ENCODE measurements around the gene GP9. TPM values are rescaled to one million over a fixed set of nuclear protein-coding genes. Genes with fewer than 3 reads are reported as not detected.
"Not testable (repeated sequence)": the region's sequence is repeated elsewhere in the genome, so short reads cannot be mapped to it uniquely, and the experiment has no call there.

Gene GP9
- total RNA-seq, 1 donor from 2014 or later = 0.20 TPM

- ATAC-seq; DNase-seq (ENCODE audit: low spot score): not testable (repeated sequence)
These were observed 8.9 kb downstream of the GP9 start for GRCh38 chr3:129069313-129070085.

DNA sequence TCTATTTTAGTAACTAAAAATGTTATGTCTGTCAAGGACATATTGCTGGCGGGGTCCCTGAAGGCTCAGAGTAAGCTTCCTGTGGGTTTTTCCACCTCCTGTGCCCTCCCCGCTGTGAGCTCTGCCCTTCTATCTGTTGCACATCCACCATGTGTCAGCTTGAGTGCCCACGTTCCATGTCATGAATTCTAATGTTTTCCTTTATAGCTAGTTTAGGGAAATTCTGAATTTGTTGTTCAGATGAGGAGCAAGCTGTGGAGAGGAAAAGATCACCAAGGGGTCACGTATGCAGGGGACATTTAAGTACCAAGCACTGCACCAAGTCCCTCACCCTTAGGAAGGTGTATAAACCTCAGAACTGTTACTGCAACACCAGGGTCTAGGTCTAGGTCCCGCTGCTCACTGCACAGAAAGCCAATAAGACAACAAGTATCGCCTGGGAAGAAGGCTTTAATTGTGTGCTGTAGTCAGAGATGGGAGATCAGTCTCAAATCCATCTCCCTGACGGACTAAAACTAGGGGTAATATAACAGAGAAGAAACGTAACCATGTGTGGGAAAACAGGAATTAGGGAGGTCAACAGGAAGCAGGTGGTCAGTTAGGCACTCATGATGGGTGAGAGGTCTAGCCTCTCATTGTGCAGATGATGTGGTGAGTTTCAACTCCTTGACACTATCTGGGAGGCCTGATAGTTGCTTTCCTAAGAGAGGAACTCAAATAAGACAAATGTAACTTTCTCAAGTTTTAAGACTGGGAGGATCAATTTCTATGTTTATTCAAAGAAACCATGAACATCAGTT lies 9.7 kb downstream of the GP9 start:
- DNase-seq (ENCODE audit: low spot score) (no peak), ATAC-seq (no peak)

DNA sequence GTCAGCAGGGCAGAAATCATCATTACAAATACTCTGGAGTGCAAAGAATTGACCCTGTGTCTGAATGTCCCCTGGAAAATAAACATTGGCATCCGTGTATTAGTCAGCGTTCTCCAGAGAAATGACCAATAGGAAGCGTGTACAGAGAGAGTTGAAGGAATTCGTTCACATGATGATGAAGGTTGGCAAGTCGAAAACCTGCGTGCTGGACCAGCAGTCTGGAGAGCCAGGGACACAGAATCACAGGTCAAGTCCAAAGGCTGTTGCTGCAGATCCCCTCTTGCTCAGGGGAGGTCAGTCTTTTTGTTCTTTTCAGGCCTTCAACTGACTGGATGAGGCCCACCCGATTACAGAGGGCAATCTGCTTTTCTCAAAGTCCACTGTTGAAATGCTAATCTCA lies 16.6 kb downstream of the GP9 start:
- DNase-seq (ENCODE audit: low spot score) = no peak
- ATAC-seq = peak; percentile 80

- ATAC-seq (no peak), DNase-seq (ENCODE audit: low spot score) (no peak)
These were observed 17.9 kb downstream of the GP9 start for GRCh38 chr3:129078510-129078909.

DNA sequence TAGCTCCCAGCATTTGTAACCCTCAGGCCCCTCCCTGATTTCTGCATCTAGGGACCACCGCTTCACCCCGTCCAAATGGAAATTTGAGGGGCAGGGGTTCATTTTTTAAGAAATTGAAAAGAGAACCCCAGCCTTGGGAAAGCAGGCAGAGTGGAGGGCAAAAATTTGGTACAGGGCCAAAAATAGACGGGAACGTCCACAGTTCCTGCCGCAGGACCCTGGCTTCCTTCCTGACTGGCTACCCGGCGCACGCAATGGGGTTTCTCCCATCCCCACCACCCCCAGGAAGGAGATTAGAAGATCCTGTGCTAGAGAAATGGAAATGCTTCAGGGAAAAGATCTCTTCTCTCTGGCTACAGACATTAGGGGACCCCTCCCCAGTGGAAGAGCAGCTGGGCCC lies 20.9 kb downstream of the GP9 start:
- DNase-seq (ENCODE audit: low spot score) = no peak
- no peak for ATAC-seq

GRCh38 chr3:129082026-129082425 lies 21.4 kb downstream of the GP9 start:
- ATAC-seq (no peak), DNase-seq (ENCODE audit: low spot score) (no peak)

DNA sequence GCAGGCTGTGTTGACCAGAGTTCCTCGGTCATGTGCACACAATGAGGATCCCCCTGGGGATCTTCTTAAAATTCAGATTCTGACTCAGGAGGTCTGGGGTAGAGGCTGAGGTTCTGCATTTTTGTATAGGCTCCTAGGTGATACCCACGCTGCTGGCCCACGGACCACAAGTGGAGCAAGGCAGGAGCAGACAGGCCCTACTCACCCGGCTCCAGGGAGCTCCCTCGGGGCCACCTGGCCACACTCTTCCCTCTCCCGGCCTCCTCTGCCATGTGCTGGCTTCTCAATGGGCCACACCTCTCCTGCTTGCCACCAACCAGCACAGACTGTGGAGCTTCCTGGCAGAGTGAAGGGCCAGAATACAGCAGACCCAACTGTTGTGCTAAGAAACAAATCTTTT lies 23.9 kb downstream of the GP9 start:
- ATAC-seq (no peak), DNase-seq (ENCODE audit: low spot score) (no peak)

- no peak for ATAC-seq
- DNase-seq (ENCODE audit: low spot score) = no peak
These were observed 24.7 kb downstream of the GP9 start for GRCh38 chr3:129085165-129085715.

GRCh38 chr3:129085818-129086217 lies 25.2 kb downstream of the GP9 start:
- ATAC-seq = no peak
- no peak for DNase-seq (ENCODE audit: low spot score)

GRCh38 chr3:129087138-129087702 lies 26.6 kb downstream of the GP9 start:
- no peak for ATAC-seq

GRCh38 chr3:129087904-129088303 lies 27.3 kb downstream of the GP9 start:
- DNase-seq (ENCODE audit: low spot score) = not testable (repeated sequence)
- ATAC-seq = peak; percentile 55

More at GRCh38 chr3:129087138-129087702, 26.6 kb downstream of the GP9 start:
- no peak for DNase-seq (ENCODE audit: low spot score)

GRCh38 chr3:129088312-129088711 lies 27.7 kb downstream of the GP9 start:
- DNase-seq (ENCODE audit: low spot score) = not testable (repeated sequence)
- peak; percentile 73 for ATAC-seq

- no peak for ATAC-seq
- no peak for DNase-seq (ENCODE audit: low spot score)
These were observed 34.7 kb downstream of the GP9 start for GRCh38 chr3:129095285-129095684.

GRCh38 chr3:129100274-129100673 lies 39.7 kb downstream of the GP9 start:
- no peak for ATAC-seq
- no peak for DNase-seq (ENCODE audit: low spot score)

DNA sequence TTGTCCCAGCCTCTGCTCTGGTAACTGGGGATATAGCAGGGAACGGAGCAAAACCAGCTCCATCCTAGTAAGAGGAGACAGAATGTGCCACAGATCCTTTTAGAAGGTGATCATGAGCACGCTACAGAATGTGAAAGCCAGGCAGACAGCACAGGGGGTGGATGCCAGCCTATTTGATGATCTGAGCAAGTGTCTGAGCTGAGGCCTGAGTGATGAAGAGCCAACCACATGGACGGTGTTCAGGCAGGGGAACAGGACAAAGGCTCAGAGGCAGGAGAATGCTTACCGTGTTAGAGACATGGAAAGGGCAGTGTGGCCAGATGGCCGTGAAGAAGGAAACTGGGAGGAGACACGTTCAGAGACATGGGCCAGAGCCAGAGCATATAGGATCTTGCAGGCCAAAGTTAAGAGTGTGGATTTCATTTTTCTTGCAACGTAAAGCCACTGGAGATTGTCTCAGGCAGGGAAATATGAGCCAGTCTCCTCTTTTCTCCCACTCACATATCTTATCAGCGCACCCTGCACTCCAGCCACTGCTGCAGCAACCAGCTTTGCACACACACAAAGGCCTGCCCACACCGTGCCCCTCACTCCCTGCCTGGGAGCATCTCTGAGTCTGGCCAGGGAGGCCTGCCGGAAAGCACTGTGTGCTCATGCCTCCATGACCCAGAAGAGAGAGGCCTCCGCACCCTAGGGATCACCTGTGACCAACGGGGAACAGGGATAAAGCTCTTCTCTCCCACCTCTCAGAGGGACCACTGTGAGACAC lies 41.0 kb downstream of the GP9 start:
- no peak for DNase-seq (ENCODE audit: low spot score)
- ATAC-seq = no peak

GRCh38 chr3:129103296-129103695 lies 42.7 kb downstream of the GP9 start:
- ATAC-seq = no peak
- no peak for DNase-seq (ENCODE audit: low spot score)

- DNase-seq (ENCODE audit: low spot score) = no peak
- no peak for ATAC-seq
These were observed 43.5 kb downstream of the GP9 start for GRCh38 chr3:129104051-129104450.

- no peak for DNase-seq (ENCODE audit: low spot score)
- no peak for ATAC-seq
These were observed 44.0 kb downstream of the GP9 start for GRCh38 chr3:129104498-129105079.

DNA sequence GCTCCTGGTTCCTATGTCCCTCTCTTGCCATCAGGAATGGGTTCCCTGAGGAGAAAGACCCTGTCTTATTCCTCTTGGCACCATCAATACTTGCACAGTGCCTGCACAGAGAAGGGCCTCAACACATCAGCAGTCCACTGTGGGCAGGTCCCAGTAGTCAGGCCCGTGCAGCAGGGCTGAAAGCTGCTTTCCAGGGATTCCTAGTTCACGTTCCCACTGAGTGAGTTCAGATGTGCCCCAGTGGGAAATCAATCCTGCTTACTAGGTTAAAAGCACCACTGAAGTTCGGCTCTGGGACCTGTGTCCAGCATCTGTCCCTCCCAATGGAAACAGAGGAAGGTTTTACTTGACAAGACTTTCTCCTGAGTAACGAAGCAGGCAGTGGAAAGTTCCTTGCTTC lies 45.3 kb downstream of the GP9 start:
- DNase-seq (ENCODE audit: low spot score) = no peak
- peak; percentile 41 for ATAC-seq

GRCh38 chr3:129106320-129106719 lies 45.7 kb downstream of the GP9 start:
- DNase-seq (ENCODE audit: low spot score) (no peak), ATAC-seq (peak; percentile 61)

All from left lobe of liver (tissue), 2 donors.